ENCODE data around the gene EFNA4. TPM values are rescaled to one million over a fixed set of nuclear protein-coding genes. Genes with fewer than 3 reads are reported as not detected.

The EFNA4 gene
- total and polyA plus RNA-seq, 2 of the 8 experiments (the other 6 are each of a cell fraction or from before 2014, with no cell fraction given), result 21.9 to 23.9 TPM

- no peak overlapping the region for H2AK5ac ChIP-seq (ENCODE audit: low read depth, low read length)
- WGBS, 2 experiments (ENCODE audit: extremely low coverage in 1 of 2, insufficient coverage in 1 of 2, insufficient read length in 1 of 2, insufficient replicate concordance in 2 of 2, low coverage in 1 of 2, low lambda C conversion rate in 2 of 2, missing lambda C conversion rate in 1 of 2), result 89% methylated on average over 8 of the region's 8 CpGs; no CpG with 5 or more reads in 1 of the 2 experiments
- TF ChIP-seq JUND (IDR thresholded peaks at IDR 0.05; ENCODE audit: low read length) (no peak), CTBP2 (IDR thresholded peaks at IDR 0.05; ENCODE audit: borderline replicate concordance, insufficient read depth, insufficient read length, low read length) (no peak), HDAC2 (IDR thresholded peaks at IDR 0.05; ENCODE audit: borderline replicate concordance in 1 of 2, low read depth in 2 of 2, low read length in 2 of 2) (no peak), SP2 (IDR thresholded peaks at IDR 0.05; ENCODE audit: low read length) (no peak), SIRT6 (IDR thresholded peaks at IDR 0.05; ENCODE audit: low read length) (no peak), CBX5 (IDR thresholded peaks at IDR 0.05; ENCODE audit: low read depth, low read length) (no peak), TBP (IDR thresholded peaks at IDR 0.05; ENCODE audit: low read depth, low read length) (no peak), EZH2 (IDR thresholded peaks at IDR 0.05; ENCODE audit: low read depth, low read length, severe bottlenecking) (no peak), ATF3 (IDR thresholded peaks at IDR 0.05; ENCODE audit: insufficient read depth, low read depth, low read length) (no peak)
- no peak overlapping the region for H3K18ac ChIP-seq (ENCODE audit: extremely low read depth, low read length)
- no peaks in the 10 kb centered on the region for H3K36me3 ChIP-seq (ENCODE audit: control insufficient read depth in 2 of 4, insufficient read depth in 4 of 4, low read length in 3 of 4)
- CTCF ChIA-PET (ENCODE audit: partially characterized antibody), result interaction anchor here (0.6 to 1.1 kb wide), 3 partner anchors 16 to 225 kb away, joined by 3 to 4 read pairs (median 4); no protein-coding TSS in a partner anchor
- no peak for DNase-seq (ENCODE audit: low read depth in 1 of 2, low spot score in 2 of 2)
- no peak overlapping the region for H2BK5ac ChIP-seq (ENCODE audit: low read depth, low read length)
- no peak overlapping the region for H3K4me2 ChIP-seq (ENCODE audit: insufficient read depth in 1 of 2, low read depth in 2 of 2, low read length in 2 of 2)
- H3K4me3 ChIP-seq (ENCODE audit: extremely low read depth in 1 of 4, insufficient read depth in 2 of 4, low read depth in 3 of 4, low read length in 4 of 4), result no peak overlapping the region
- peaks cover 0 to 4% of the 10 kb centered on the region in 2 experiments for H4K20me1 ChIP-seq (replicated peaks in 1 of 2; ENCODE audit: control insufficient read depth in 1 of 2, insufficient read depth in 2 of 2, low read length in 2 of 2)
- H2BK15ac ChIP-seq (ENCODE audit: low read length), result no peak overlapping the region
- no peak for FAIRE-seq
- H3K4me1 ChIP-seq (replicated peaks in 1 of 4; ENCODE audit: control insufficient read depth in 3 of 4, insufficient read depth in 4 of 4, low read length in 3 of 4), result peaks cover 0 to 3% (median 0%) of the 10 kb centered on the region in 4 experiments; a peak in 2 of 7 replicates
- no peak overlapping the region for H2AFZ ChIP-seq (ENCODE audit: low read length)
- no peak overlapping the region for H2BK12ac ChIP-seq (ENCODE audit: low read depth, low read length)
- H4K8ac ChIP-seq (ENCODE audit: extremely low read depth, insufficient read depth, low read length), result no peak overlapping the region
- no peak overlapping the region for H3K56ac ChIP-seq (replicated peaks; ENCODE audit: insufficient read length, low read depth, low read length)
- no peaks in the 10 kb centered on the region for H3K79me2 ChIP-seq (ENCODE audit: control insufficient read depth in 1 of 2, insufficient read depth in 2 of 2, low read length in 2 of 2)
- H2BK20ac ChIP-seq (ENCODE audit: low read length), result no peak overlapping the region
- H4K91ac ChIP-seq (replicated peaks; ENCODE audit: insufficient read length, low read length), result no peak overlapping the region
- POLR2A ChIA-PET (ENCODE audit: partially characterized antibody), result interaction anchor here (0.6 to 1.6 kb wide), 2 partner anchors 10 to 1102 kb away, joined by 3 to 7 read pairs; partner anchors contain the start of gene PMF1
- no peaks in the 10 kb centered on the region for H3K9me3 ChIP-seq (ENCODE audit: insufficient read depth in 2 of 2, low read depth in 1 of 2, low read length in 1 of 2)
- H3K4ac ChIP-seq (replicated peaks; ENCODE audit: insufficient read length, low read depth, low read length), result no peak overlapping the region
- no peak overlapping the region for H3K14ac ChIP-seq (ENCODE audit: insufficient read length)
- no peak overlapping the region for H4K5ac ChIP-seq (ENCODE audit: insufficient read length, low read depth, low read length)
- no peaks in the 10 kb centered on the region for H3K23me2 ChIP-seq (ENCODE audit: low read depth, low read length)
- no peak overlapping the region for H3K9ac ChIP-seq (replicated peaks in 1 of 4; ENCODE audit: extremely low read depth in 1 of 4, low read depth in 3 of 4, low read length in 3 of 4)
- no peak overlapping the region for H3K27ac ChIP-seq (ENCODE audit: low read depth, low read length)
- no peaks in the 10 kb centered on the region for H3K27me3 ChIP-seq (replicated peaks in 1 of 4; ENCODE audit: control insufficient read depth in 3 of 4, extremely low read depth in 1 of 4, insufficient read depth in 3 of 4, low read length in 3 of 4)
- no peak overlapping the region for H3K23ac ChIP-seq (ENCODE audit: insufficient read length)
- no peaks in the 10 kb centered on the region for H3K79me1 ChIP-seq (ENCODE audit: low read depth, low read length)
- no peak overlapping the region for H2BK120ac ChIP-seq (replicated peaks; ENCODE audit: low read depth, low read length)
Observed at GRCh38 chr1:155110826-155111225, 47.3 kb downstream of the EFNA4 start.

Data from H1 (cell line).